ENCODE data around the gene ELMO2. TPM values are rescaled to one million over a fixed set of nuclear protein-coding genes. Genes with fewer than 3 reads are reported as not detected.

The ELMO2 gene
- polyA plus RNA-seq, 1 donor = 74.5 TPM

DNA sequence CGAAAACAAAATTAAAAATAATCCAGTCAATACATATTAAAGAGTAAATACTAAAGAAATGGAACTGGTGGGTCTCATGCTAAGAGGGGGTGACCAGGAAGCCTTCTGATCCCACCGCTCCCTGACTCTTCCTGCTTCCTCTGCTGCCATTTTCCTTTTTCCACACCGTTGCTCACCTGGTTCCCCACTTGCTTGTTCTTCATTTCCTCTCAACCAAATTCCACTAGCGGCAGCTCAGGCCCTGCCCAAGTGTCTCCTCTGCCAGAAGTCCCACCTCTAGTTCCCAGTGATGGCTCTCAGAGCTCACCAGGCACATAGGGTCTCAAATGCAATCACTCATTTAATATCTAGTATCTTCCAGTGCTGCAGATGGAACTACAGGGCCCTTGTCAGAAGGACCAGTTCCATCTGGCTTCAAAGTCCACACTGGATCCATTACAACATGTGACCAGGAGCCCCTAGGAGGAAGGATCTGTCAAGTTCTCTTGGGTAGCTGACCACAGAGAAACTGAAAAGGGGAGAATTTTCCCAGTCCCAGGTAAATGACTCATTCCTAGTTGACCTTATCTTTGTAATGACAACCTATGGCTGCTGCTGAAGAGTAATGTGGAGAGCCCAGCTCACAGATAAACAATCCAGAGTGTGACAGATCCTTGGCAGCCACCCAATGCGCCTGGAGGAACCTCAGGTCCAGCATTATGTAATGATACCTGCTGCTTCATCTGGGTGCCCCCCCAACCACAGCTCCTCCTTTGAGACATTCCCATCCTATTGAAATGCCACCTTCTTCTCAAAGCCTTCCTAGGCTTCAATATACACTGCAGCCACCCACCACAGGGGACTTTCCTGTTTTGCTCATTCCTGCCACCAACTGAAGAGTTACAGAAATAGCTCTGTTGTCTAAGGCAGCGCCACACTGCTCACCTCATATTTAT, 38.2 kb downstream of the ELMO2 start:
- DNase-seq = no peak

DNA sequence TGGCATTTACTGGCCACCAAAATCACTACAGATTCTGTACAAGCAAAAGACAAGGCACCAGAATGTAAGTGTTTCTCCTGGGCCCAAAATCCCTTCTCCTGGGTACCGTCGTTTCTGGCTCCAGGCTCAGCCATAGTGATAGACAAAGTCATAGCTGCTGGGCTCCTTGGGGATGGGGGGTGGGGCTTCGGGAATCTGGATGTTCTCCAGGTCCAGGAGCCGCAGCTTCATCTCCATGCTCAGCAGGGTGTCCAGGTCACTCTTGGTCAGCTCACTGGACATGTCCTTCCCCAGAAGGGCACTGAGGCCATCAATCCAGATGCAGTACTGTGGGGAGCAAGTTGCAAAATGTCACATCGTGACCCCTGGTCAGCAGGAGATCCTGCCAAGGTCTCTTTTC, 39.2 kb downstream of the ELMO2 start:
- DNase-seq = no peak

DNA sequence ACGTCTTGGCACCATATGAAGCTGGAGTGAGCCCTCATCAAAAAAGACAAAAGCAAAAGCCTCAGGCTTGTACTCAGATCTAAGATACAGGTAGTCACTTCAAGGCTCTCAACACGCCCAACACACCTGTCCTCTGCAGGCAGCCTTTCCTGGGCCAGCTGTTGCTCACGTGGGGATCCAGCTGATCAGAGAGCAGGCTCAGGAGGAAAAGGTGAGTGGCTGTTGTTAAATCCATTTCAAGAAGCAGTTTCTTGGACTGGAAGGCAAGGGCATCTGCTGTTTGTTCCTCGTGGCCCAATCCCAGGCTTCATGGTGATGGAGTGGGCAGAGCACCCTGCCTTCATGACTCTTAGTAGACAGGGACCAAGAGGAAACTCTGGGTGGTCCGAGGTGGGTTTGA, 39.6 kb downstream of the ELMO2 start:
- no peak for DNase-seq

DNA sequence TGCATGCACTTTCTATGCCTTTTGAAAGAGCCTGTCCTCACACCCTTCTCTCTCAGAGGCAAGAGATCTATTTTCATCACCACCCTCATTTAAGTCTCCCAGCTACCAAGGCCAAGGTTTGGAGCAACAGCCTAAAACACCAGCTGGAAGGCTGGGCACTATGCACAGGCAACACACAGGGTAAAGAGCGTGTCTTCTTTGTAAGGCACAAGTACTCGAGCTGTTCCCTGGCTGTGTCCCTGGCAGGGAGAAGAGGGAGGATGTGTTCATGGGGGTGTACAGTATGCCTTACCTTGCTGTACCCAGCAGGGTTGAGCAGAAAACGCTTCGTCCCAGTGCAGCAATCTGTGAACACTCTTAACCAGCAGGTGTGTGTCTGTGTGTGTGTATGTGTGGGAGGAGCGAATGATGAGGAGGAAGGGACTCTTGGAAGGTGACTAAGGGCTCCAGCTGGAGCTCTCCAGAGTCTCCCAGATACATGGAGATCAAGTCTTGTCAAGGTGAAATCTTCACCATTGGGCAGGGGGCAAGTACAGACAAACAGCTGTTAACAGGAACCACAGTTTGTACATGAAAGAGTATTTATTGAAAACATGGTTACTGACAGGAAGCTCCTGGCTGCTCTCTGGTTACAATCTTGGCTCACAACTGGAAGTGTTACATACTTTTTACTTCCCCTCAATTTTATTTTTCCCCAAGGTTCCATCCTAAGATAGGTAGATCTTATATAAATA, 40.8 kb downstream of the ELMO2 start:
- DNase-seq = no peak

DNA sequence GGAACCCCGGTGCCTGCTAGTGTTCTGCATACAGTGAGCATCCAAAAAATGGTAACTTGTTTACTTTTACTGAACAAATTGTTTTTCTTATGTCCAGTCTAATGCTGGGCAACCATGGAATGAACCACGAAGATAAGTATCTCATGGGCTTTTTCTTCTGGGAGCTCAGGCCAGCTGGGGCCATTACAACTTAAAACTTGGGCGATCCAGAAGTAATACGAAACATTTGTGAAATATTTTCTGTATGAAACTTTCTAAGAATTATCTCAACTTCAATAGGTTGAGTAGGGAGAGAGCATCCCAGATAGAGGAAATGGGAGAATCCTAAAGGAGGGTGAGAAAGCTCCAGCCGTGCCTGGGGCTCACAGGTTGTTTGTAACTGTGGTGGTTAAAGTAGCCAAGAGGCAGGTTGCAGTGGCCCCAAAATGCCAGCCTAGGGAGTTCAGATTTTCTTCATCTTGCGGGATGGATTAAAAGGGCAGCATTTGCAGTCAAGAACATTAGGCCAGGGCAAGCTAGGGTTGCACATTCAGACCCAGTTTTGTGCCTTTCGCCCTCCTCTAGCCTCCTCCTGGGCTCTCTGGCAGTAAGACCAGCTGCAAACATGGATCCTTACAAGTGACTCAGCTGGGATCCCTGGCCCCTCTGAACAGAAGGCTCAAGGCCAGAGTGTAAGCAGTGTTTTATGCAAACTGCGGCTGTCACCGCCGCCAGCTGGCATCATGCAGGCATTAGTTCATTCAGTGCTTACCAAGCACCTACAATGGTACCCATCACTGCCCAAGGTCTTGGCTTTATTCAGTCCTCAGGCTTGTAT, 41.5 kb downstream of the ELMO2 start:
- no peak for DNase-seq

DNA sequence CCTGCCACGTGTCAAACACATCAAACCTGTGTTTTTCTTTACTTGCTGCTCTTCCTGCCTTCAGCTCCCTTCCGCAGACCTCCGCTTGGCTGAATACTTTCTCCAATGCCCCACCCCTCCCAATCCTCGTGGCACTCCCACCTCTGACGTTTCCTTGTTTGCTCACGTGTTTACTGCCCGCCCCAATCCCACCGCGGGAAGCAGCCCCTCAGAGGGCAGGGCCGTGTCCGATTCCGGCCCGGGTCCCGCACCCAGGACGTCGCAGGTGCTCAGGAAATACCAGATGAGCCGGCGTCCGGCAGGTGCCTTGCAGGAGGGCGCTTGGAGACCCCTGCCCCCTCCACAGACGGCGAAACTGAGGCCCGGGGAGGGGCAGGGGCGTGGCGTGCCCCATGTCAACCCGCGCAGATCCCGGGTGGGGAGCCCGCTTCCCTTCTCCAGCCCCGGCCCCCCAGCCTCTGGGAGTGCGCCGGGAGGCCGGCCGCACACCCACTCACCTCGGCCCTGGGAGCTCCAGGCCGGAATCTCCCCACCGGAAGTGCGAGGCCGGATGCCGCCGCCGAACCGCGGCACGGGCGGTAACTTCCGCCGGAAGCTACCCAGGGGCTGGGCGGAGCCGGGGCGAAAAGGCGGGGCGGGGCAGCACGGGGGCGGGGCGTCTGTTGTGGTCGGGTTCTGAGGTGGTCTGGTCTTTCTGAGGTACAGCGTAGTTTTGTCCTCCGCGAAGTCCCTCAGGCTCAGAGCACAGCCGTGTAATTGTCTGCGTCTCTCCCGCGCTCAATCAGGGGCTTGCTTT, 42.3 kb downstream of the ELMO2 start:
- peak; percentile 84 for DNase-seq

DNA sequence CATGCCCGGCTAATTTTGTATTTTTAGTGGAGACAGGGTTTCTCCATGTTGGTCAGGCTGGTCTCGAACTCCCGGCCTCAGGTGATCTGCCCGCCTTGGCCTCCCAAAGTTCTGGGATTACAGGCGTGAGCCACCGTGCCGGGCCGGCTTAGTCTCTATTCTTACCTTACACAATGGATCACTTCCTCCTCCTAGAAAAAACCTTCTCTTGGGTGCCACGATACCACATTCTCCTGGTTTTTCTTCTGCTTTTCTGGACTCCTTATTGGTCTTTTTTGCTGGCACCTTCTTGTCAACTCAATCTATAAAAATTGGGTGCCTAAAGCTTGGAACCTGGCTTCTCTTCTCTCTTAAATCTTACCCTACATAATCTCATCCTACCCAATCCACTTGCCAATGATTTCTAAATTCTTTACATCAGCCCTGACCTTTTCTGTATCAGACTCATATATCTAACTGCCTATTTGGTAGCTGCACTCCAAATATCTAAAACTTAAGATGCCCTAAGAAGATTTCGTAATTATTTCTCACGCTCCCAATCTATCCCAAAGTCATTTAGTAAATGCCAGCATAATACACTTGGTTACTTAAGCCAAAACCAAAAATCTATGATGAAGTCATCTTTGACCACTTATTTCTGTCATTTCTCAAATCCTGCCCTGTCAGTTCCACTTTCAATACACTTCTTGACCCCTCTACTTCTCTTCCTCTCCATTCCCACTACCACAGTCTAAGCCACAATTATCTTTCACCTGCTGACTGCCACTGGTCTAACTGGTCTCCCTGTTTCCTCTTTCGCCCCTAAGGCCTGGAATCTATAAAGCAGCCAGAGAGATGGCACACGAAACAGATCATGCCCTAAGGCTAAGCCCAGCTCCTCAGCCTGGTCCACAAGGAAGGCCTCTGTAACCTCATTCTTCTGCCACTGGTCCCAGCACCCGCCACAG, 43.2 kb downstream of the ELMO2 start:
- DNase-seq = no peak

DNA sequence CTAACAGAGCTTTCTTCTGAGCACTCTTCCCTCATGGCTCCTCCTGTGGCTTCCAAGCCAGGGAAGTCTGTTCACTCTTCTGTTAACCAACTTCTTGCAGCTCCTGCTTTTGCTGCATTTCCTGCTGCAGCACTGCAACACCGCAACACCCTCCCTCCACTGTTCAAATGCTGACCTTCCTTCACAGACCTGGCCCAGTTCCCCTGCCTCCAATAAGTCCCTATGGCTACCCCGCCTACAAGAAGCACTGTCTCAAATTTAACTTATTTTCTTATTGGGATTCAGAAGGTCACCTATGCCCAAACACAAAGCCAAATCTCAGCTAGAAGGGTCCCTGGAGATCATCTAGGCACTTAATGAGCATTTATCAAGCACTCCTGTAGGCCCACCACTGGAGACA, 44.6 kb downstream of the ELMO2 start:
- no peak for DNase-seq

DNA sequence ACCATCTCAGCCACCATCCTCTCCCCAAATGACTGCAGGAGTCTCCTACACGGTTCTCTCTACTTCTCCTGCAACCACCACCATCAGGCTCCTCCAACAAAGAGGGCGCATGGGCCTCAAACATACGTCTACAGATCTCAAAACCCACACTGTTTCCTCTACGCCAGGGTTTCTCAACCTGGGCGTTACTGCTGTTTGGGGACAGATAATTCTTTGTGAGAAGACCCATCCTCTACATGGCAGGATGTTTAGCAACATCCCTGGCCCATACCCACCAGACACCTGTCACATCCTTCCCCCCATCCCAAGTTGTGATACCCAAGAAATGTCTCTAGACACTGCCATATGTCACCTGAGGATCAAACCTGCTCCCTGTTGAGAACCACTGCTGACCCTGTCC, 45.0 kb downstream of the ELMO2 start:
- DNase-seq = no peak

DNA sequence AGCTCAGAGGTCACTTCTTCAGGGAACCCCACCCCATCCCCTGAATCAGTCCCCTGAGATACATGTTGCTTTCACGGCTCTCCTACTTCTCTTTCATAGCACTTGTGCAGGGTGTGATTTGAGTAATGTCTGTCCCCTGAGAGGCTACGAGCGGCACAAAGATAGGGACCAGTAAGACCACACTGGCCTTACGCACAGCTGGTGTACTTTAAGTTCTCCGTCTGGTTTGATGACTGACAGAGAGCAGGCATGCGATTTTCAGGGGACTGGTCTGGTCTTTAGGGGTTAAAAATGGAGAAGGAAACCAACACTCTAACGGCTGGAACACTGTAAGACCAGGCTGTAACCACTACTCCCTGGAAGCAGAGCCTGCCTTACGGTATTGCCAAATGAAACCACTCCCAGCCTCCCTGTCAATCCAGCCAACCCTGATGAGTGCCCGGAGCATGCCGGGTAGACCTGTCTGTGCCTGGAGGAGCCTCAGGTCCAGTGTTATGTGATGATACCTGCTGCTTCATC, 47.1 kb downstream of the ELMO2 start:
- DNase-seq = no peak

DNA sequence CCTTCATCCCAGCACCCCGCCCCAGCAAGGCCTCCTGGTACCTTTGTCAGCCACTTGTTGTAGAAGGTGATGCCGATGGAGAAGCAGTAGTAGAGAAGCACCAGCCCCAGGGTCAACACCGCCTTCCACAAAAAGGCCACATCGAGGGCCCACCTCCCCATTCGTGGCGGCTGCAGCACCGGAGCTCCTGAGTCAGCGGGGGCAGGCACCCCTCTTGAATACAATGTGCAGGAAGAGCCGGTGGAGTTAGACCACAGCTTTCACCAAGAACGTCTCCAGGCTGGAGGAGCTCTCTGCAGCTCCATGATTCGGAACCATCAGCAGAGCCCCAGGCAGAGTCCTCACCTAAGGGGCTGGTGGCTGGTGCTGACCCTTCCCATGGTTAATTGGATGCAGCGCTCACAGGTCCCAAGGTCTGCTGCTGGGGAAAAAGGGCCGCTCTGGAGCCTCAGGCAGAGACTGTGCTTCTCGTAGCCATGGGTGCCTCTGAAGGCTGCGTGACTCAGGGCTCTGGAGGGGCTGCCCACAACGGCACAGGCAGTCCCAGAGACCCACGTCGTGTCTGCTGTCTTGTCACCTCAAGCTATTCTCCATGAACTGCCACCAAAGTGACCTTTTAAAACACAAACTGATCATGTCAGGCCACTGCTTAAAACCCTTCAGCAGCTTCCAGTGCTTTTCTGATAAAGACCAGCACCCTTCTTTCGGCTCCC, 47.9 kb downstream of the ELMO2 start:
- no peak for DNase-seq

DNA sequence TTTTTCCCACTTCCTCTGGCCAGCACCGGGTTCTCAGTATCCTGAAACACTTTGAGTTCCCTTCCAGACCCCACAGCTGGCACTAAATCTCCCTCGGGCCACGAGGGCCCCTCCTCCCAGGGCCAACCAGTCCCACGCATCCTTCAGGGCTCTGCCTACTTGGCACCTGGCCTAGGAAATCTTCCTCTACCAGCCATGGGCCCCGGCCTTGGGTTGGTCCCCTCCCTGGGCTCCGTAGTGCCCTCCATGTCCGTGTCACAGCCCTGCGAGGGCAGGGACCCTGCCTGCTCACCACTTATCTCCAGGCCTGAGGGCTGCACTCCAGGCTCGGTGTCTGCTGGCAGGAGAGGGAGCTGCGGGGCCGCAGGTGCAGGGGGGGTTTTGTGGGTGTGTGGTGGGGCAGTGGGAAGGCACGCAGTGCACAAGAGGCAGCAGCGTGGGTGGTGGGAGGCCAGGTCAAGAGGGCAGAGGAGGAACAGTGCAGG, 49.3 kb downstream of the ELMO2 start:
- DNase-seq = no peak

DNA sequence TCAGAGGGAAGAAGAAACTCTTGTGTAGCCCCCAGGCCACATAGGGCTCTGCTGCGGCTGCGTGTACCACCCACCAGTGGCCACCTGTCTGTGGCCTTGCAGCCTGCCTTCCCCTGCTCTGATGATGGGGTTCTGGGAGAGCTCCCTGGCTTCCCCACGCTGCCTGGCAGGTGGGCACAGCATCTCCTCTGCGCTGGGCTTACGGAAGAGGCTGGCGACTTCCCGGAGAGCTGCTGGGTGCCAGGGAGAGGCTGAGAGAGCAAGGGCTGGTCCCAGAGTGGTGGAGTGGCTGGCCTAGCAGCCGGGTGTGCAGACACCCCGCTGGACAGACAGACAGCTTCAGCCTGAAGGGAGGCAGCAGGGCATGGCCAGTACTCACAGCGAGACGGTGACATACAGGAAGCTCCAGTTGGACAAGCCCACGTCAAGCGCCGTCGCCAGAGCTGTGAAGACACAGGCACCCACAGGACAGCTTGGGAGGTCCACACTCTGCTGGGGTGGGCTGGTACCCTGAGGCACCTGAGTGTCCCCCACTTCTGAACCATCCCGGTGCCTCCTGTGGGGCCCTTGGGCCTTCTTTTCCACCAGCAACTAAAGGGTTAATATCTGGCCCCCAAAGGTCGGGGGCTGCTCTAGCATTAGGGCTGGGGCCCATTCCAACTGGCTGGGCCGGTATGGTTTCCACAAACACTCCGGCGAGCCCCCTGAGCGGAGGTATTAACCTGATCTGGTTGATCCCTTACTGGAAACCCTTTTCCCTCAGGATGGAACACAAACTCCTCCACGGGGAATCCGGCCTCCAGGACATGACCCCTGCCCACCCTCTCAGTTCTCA, 50.0 kb downstream of the ELMO2 start:
- no peak for DNase-seq

DNA sequence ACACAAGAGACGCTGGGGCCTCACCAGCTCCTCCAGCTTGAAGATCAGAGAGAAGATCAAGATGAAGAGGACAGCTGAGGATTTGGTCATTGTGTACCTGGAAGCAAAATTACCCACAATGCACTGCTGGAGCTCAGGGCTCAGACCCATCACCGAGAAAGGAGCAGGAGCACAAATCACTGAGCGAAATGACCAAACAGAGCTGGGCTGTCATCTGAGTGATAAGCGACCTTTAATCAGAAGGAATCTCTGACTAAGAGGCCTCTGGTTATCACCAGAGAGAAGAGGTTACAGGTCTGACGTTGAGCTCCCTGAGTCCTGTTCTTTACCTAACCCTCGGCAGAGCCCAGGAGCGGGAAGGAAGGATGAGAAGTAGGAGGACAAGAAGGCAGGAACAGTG, 50.6 kb downstream of the ELMO2 start:
- DNase-seq = no peak

DNA sequence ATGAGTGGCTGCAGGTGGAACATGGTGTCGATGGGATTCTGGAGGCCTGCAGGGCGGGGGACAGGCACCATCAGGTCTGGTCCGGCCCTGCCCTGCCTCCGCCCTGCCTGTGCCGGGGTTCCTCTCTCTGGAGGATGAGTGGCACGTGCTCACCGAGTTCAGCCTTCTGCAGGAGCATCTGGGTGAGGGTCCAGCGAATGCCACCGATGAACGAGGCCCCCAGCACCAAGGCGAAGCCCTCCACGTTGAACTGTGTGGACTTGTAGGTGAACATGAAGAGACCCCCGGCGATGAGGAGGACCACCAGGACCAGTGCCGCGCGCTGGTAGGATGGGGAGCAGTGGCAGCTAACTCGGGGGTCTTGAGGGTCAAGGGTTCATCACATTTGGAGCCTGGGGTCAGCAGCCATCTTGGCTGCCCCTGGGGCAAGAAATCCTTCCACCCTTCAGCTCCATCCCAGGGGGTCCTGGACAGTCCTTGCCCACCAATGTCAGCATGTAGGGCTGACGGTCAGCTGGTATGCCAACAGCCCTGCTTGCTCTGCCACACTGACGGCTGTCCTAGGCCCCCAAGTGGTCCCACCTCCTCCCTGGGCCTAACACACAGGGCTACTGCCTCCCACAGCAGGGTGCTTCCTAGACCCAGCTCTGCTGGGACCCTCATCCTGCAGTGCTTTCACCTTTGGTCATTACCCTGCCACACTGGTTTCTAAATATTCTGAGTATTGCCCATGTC, 51.3 kb downstream of the ELMO2 start:
- DNase-seq = no peak

DNA sequence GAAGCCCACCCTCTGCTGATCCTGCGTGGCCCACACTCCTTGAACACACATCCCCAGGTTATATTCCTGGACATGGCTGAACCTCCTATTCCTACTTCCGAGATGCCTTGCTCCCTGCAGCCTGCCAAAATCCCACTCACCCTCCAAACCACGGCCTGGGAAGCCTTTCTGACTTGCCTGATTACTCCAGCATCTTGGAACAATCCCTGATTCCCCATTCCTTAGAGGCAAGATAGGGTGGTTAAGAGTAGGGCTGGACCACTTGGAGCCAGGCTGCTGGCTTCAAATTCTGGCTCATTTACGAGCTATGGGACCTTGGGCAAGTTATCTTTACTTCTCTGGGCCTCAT, 52.2 kb downstream of the ELMO2 start:
- DNase-seq = no peak

DNA sequence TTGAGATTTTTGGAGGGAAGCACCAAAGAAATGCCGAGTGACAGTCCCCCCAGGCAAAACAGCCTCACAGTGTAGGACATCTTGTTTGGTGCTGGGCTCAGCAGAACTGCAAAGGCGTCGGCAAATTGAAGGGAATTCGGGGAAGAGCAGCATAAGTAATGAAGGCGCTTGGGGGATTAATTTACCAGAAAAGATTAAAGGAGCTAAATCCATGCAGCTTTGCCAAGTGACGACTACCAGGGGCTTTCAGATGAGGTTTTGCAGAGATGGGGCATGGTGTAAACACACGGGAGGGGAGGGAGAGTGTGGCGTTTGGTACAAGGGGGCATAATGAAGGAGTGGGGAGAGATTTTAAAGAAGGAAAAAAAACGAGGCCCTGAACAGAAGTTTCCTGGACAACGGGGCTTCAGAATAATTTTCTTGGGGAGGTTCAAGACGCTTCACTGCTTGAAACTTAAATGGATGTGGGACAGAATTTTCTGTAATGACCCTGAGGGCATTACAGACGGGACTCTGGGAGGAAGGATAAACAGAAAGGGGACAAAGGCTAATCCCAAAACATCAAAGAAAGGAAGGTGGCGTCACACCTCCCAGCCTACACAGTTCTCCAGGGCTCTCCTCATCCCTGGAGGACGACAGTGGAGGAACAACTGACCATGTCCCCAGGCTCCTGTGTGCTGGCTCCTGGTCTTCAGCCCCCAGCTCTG, 52.8 kb downstream of the ELMO2 start:
- DNase-seq = no peak
